ENCODE data around the gene NCOA3.

- TF ChIP-seq POLR2A (IDR thresholded peaks at IDR 0.05) (no peak), CTCF (IDR thresholded peaks at IDR 0.05) (no peak)
Measured at GRCh38 chr20:47454298-47455132, 47.2 kb upstream of the NCOA3 start.

Measured in adrenal gland (tissue), 5 donors.